Activated B cell treated with CpG ODN at 0.5 μM for 24 hours (primary cell): ENCODE data around the gene CNTNAP2. TPM values are rescaled to one million over a fixed set of nuclear protein-coding genes. Genes with fewer than 3 reads are reported as not detected.

Experiments used
- ATAC-seq: fragments of 200-7000 bp; cut with Tn5 transposase; one replicate; pipeline ENCODE4 v1.10.0; 2021; ENCODE audit warnings: low read depth, mild to moderate bottlenecking, moderate library complexity
- CTCF ChIA-PET: fragments of 350-600 bp; sonication (Branson Sonifier 250); formaldehyde crosslinking; loops from one replicate; lab custom pipeline; 2021; ENCODE audit warnings: antibody characterized with exemption; lab: Charles Lee
- POLR2A ChIA-PET: fragments of 350-600 bp; sonication (Branson Sonifier 250); formaldehyde crosslinking; loops from one replicate; lab custom pipeline; 2021; ENCODE audit warnings: antibody characterized with exemption; lab: Charles Lee
- DNase-seq: peaks from one replicate; pipeline ENCODE4 v3.0.0; 2022
- H3K27ac Mint-ChIP-seq: one replicate; pipeline ENCODE4 v1.8.0; 2020; ENCODE audit warnings: mixed read lengths
- H3K27me3 Mint-ChIP-seq: one replicate; pipeline ENCODE4 v1.8.0; 2021; ENCODE audit warnings: mixed read lengths
- H3K36me3 Mint-ChIP-seq: one replicate; pipeline ENCODE4 v1.8.0; 2021; ENCODE audit warnings: low read depth, mixed read lengths
- H3K4me1 Mint-ChIP-seq: one replicate; pipeline ENCODE4 v1.8.0; 2021; ENCODE audit warnings: mixed read lengths
- H3K4me3 Mint-ChIP-seq: one replicate; pipeline ENCODE4 v1.8.0; 2020; ENCODE audit warnings: mild to moderate bottlenecking, mixed read lengths
- H3K9me3 Mint-ChIP-seq: one replicate; pipeline ENCODE4 v1.8.0; 2020; ENCODE audit warnings: mixed read lengths
- CTCF ChIP-seq: fragments of 200-600 bp; IDR thresholded peaks from one replicate; pipeline ENCODE4 v1.8.0; 2022; ENCODE audit warnings: antibody characterized with exemption, mild to moderate bottlenecking
- intact Hi-C: fragments of 100-400 bp; cut with micrococcal nuclease; formaldehyde crosslinking; loops from one replicate; pipeline ENCODE4 v1.15.1; 2024
- total RNA-seq: library from RNA; stranded (reverse); gene quantifications from 2 replicates; pipeline ENCODE4 v1.2.3, GENCODE V29; 2022

Gene CNTNAP2
- total RNA-seq, 1 donor from 2014 or later = 0.84 TPM

GRCh38 chr7:147053746-147054145 lies 937.1 kb downstream of the CNTNAP2 start:
- no peaks in the 10 kb centered on the region for H3K36me3 Mint-ChIP-seq
- no peak for TF ChIP-seq CTCF
- no peak overlapping the region for H3K27ac Mint-ChIP-seq
- POLR2A ChIA-PET = no interaction called here
- no peaks in the 10 kb centered on the region for H3K4me1 Mint-ChIP-seq
- CTCF ChIA-PET = no interaction called here
- ATAC-seq (no peak), DNase-seq (no peak)
- intact Hi-C loops = no loop called here
- no peaks in the 10 kb centered on the region for H3K9me3 Mint-ChIP-seq
- no peaks in the 10 kb centered on the region for H3K27me3 Mint-ChIP-seq
- H3K4me3 Mint-ChIP-seq = no peak overlapping the region

- Mint-ChIP-seq H3K4me3 (no peak overlapping the region), H3K9me3 (peaks cover 4% of the 10 kb centered on the region), H3K36me3 (no peaks in the 10 kb centered on the region), H3K27me3 (no peaks in the 10 kb centered on the region), H3K4me1 (no peaks in the 10 kb centered on the region), H3K27ac (no peak overlapping the region)
- intact Hi-C loops = no loop called here
- no peak for ATAC-seq
- CTCF ChIA-PET = no interaction called here
- DNase-seq = no peak
- no peak for TF ChIP-seq CTCF
- POLR2A ChIA-PET = no interaction called here
Measured at GRCh38 chr7:147060070-147060469, 943.5 kb downstream of the CNTNAP2 start.

- Mint-ChIP-seq H3K27me3 (no peaks in the 10 kb centered on the region), H3K4me3 (no peak overlapping the region), H3K4me1 (no peaks in the 10 kb centered on the region), H3K36me3 (no peaks in the 10 kb centered on the region), H3K9me3 (peaks cover 4% of the 10 kb centered on the region), H3K27ac (no peak overlapping the region)
- ChIA-PET CTCF (no interaction called here), POLR2A (no interaction called here)
- intact Hi-C loops = no loop called here
- no peak for DNase-seq
- no peak for TF ChIP-seq CTCF
- no peak for ATAC-seq
Measured at GRCh38 chr7:147062897-147063296, 946.3 kb downstream of the CNTNAP2 start.

- no peaks in the 10 kb centered on the region for H3K4me1 Mint-ChIP-seq
- ChIA-PET POLR2A (no interaction called here), CTCF (no interaction called here)
- H3K9me3 Mint-ChIP-seq = peaks cover 3% of the 10 kb centered on the region
- TF ChIP-seq CTCF = no peak
- H3K27ac Mint-ChIP-seq = no peak overlapping the region
- H3K27me3 Mint-ChIP-seq = no peaks in the 10 kb centered on the region
- H3K4me3 Mint-ChIP-seq = no peak overlapping the region
- ATAC-seq = no peak
- intact Hi-C loops = no loop called here
- H3K36me3 Mint-ChIP-seq = no peaks in the 10 kb centered on the region
- DNase-seq = no peak
Measured at GRCh38 chr7:147068842-147069241, 952.2 kb downstream of the CNTNAP2 start.

- ChIA-PET POLR2A (no interaction called here), CTCF (no interaction called here)
- intact Hi-C loops = no loop called here
- TF ChIP-seq CTCF = no peak
- Mint-ChIP-seq H3K4me3 (no peak overlapping the region), H3K9me3 (peaks cover 5% of the 10 kb centered on the region), H3K4me1 (no peaks in the 10 kb centered on the region), H3K27me3 (no peaks in the 10 kb centered on the region), H3K36me3 (no peaks in the 10 kb centered on the region), H3K27ac (no peak overlapping the region)
- ATAC-seq (no peak), DNase-seq (no peak)
Measured at GRCh38 chr7:147069771-147070170, 953.2 kb downstream of the CNTNAP2 start.
